Suppressor macrophage (primary cell): ENCODE results near the gene PCDH1.
"Not testable (repeated sequence)": the region's sequence is repeated elsewhere in the genome, so short reads cannot be mapped to it uniquely, and the experiment has no call there.

ENCODE experiments used
- DNase-seq, 4 experiments: peaks; one replicate each; pipeline ENCODE4 v3.0.0-alpha.2; 2020 to 2022

PCDH1 gene

GRCh38 chr5:141898448-141899049 is 20.3 kb upstream of the PCDH1 start:
- peak; percentile 47 to 80 (median 70) for DNase-seq

DNA sequence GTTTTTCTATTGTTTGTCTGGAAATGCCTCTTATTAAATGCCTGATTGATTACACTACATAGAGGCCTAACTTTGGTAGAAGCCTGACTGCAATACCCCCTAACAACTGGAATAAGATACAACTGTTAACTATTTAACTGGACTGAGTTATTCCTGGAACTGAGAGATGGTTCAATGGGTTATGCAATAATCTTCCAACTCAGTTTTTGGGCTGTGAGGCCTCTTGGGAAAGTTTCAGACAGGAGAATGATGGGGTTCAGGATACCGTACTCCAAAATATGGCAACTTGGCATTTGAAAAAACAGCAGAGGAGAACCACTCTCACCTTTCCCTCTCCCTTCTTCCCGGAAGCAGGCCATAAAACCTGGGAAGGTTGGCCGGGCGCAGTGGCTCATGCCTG is 19.2 kb upstream of the PCDH1 start:
- DNase-seq, result no peak

GRCh38 chr5:141890429-141890828 is 12.2 kb upstream of the PCDH1 start:
- not testable (repeated sequence) for DNase-seq

- DNase-seq, result peak in 3 of 4 experiments; percentile 31 to 36 (median 35)
Measured at GRCh38 chr5:141889282-141889871, 11.2 kb upstream of the PCDH1 start.

GRCh38 chr5:141883892-141884318 is 5.7 kb upstream of the PCDH1 start:
- no peak for DNase-seq

GRCh38 chr5:141883184-141883891 is 5.1 kb upstream of the PCDH1 start:
- DNase-seq, result peak; percentile 44 to 65 (median 49)

GRCh38 chr5:141882594-141883183 is 4.5 kb upstream of the PCDH1 start:
- no peak for DNase-seq

- DNase-seq, result no peak
Measured at GRCh38 chr5:141881886-141882285, 3.7 kb upstream of the PCDH1 start.

GRCh38 chr5:141880961-141881801 is 3.0 kb upstream of the PCDH1 start:
- no peak for DNase-seq

- DNase-seq, result no peak
Measured at GRCh38 chr5:141879941-141880738, 1.9 kb upstream of the PCDH1 start.

DNA sequence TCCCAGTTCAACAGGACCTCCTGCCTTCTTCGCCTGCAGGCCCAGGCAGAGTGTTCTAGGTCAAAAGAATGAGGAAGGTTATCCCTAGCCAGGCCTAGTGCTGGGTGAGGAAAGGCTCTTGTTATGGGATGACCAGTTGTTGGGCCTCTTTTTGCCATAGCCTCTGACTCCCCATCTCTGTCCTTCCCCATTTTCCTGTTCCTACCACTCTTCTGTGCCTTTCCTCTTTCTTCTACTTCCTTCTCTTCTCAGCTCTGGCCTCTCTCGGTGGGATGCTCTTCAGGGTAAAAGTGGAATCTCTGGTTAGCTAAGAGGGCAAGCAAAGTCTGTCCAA is 1.2 kb upstream of the PCDH1 start:
- DNase-seq, result no peak

DNA sequence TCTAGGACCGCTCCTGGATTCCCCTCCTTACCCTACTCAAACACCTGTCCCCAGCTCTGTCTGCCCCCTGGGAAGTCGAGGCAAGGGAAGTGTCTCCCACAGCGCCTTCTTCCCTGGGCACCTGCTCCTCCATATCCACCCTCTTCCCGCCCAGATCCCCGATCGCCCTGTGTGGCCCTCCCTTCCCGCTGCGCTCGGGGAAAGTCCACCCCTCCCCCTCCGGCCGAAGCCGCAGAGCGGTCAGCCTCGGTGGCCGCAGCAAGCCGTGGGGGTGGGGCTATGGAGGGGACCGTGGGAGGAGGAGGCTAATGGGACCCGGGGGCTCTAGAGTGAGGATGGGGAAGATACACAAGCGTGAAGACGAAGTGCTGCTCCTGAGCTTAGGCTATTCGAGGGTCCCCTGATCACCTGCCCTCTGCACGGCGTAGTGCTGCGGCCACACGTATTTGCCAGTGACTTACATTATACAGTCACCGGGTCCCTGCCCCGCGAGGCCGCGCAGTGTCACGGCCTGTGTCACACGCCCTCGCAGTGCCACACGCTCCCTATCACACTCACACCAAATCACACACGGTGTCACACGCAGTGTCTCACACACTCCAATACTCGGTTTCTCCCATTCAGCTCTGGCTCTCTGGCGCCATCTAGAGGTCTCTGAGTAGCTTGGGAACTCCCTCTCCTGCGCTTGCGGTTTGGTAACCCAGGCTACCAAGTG is 658 bp upstream of the PCDH1 start:
- peak; percentile 94 to 96 (median 94) for DNase-seq

DNA sequence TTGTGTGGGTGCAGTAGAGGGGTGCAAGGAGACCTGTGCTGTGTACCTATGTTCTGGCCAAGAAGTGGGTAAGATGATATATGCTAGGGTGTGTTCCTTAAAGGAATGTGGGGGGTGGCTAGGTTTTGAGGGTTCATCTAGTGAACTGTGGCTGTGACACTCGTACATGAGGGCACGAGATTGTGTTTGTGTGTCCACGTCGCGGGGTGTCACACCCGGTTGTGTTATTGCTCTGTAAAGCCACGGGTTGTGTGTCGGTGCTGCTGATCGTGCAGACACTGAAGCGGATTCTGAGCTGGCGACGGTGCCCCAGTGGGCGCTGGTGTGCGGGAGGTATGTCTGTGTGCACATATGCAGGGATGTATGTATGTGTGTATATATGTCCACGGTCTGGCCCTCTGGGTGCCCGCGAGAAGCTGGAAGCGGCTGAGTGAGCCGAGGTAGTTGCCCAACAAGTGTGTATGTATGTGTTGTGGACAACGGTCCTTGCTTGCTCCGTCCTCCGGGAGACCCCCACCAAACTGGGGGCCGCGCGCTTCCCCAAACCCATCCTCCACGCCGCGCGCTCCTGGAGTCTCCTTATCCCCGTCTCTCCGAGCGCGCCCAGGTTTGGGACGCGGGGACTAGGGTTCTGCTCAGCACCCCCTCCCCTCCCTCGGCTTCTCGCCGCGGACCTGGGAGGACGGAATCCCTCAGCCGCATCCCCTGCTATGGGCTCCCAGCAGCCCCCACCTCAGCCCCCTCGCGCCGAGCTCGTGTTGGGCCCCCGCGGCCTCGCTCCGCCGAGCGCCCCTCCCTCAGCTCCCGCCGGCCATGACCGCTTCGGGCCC is 639 bp downstream of the PCDH1 start:
- DNase-seq, result peak in 2 of 4 experiments; percentile 10 to 15

DNA sequence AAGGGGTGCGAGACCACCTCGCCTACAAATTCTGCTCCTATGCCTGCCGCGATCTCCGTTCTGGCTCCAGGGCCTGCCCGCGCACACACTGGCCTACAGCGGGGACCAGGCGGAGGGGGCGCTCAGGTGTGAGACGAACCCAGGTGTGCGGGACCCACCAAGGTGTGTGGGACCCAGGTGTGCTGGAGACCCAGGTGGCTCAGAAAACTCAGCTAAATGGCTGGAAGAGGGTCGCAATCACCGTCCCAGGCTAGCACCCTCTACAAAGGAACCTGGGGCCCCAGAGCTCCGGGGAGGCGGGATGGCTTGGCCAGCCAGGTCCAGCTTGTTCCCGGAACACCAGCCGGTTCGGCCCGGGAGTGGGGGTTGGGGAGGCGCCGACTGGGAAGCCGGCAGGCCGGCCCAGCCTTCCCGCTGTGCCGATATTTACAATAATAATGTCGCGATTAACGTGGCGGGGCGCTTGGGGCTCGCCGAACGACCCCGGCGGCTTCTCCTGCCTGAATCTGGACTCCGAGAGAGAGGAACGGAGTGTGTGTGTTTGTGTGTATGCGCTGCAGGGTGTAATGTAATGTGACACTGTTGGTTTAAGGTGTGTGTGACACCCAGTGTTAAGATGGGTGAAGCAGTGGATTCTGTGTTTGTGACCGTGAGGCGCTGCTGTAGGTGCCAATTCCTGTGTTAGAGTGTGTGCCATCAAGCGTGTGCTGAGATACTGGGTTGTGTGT is 1.4 kb downstream of the PCDH1 start:
- no peak for DNase-seq

DNA sequence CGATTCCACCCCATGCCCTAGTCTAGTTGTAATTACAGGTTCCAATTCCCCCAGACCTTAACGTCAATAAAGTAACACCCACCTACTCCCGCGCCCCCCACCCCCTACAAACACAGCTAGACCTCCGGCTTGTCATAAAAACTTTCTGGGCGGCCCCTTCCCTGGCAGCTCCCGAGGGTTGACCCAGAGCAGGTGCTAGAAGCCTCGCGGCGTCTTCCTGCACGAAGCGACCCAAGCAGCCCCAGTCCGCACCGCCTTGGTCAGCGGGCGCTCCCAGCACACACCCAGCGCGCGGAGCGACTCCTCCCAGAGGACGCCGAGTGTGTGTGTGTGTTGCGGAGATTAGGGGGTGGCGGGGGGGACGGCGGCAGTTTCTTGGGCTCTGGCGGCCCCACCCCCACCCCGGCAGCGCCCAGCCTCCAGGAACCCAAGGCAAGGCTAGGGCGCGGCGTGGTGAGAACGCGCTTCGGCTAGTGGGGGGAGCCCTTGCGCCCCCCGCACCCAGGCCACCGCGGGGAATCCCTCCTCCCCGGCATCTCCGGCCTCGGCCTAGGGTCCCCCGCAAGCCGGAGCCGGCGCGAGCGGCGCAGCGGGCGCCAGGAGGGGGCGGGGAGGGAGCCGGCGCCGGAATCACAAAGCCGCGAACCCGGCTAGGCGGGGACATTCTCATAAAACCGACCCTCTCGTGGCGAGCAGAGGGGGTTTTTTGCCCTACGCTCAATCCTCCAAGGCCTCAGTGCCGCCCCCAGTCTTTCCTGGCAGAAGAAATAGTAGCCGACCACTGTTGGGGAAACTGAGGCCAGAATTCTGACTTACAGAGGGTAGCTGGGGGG is 2.2 kb downstream of the PCDH1 start:
- DNase-seq, result peak in 2 of 4 experiments; percentile 12 to 27

DNA sequence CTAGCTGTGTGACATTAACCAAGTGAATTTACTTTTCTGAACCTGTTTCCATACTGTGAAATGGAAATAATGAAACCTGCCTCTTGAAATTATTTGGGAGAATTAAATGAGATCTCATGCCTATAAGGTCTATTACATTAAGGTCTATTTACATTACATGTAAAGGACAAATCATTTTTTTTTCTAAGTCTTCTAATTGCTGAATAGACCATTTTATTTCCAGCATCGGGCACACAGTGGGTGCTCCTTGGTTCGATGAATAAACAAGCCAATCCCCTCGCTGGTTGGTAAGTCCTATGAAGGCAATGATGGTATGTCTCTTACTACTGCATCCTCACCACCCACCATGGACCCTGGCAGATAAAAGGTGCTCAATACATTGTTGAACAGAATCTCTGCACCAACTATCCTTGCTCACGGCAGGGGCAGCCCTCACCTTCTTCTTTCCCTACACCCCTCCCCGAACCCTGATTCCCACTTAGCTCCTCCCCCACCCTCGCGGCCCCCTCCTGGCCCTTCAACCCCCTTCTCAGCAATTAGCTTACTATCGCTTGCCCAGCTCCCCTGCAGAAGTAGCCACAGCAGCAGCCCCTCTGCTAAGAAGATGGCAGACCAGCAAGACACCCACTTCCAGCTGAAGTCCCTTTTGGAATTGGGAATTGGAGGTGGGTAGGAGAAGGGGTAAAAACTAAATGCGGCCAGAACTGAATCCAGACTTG is 3.0 kb downstream of the PCDH1 start:
- DNase-seq, result no peak

DNA sequence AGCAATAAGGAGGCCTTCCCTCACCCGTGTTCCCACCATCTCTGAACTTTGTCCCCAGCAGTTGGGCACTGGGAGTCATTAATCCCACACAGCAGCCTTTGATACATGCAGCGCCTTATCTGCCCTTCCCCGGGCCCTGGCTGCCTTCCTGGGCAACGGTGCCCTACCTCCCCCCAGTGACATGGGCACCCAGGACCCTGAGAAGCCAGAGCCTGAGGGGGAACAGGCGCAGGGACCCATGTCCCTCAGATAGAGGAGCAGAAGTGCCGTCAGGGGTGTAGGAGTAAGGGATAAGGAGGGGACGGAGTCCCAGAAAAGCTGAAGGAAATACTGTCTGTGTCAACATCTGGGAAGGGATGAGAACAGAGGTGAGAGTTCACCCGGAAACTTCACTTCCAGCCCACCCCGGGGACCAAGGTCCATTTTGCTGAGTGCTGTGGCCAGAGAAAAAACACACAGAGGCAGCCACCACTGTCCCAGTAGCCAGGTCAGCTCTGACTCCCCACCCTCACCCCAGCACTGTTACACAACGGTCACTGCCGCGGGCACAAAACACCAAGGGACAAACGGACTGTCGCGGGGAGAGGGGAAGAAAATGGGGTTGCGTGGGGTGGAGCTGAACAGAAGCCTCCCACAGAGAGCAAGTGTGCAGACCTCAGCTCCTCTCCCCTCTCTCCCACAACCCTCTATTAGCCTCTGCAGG is 3.8 kb downstream of the PCDH1 start:
- DNase-seq, result no peak
